G401.6 (cell line): ENCODE measurements around the gene GRID1.

Experiments used
- FAIRE-seq: peaks from 2 replicates; lab custom pipeline; 2012; peaks lifted over from hg19 to GRCh38; lab: Jason Lieb, UNC

Gene GRID1

DNA sequence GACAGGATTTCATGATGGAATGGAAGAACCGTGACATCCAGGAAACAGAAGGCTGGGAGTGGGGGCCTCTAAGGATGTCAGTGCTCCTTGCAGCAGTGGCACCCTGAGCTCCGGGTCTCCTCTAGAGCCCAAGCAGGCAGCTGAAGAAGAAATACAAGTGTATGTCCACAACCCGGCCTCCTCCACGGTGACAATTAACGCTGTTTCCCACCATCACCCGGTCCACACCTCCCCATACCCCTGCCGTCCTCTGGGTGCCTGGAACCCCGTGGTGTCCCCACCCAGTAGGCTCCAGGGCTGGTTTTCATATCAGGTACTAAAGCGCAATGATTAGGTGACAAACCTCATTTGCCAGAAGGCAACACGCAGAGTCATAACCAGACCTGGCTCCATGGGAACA, 30.3 kb downstream of the GRID1 start:
- FAIRE-seq, result no peak

DNA sequence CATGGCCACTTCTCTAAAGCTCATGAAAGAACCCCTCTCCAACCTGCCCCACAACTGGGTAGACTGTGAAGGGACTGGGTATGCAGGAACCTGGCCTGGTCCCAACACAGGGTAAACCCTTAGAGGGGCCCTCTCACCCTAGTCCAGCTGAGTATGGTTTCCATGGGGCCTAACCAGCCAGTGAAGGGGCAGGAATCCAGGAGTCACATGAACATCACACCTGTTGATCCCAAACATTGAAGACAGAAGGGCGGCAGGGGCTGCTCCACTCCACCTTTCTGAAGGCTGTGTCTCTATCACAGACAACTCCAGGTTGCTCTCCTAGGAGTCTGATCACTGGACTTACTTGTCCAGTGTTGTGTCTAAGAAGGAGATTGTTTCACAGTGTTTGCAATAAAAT, 30.8 kb downstream of the GRID1 start:
- no peak for FAIRE-seq

DNA sequence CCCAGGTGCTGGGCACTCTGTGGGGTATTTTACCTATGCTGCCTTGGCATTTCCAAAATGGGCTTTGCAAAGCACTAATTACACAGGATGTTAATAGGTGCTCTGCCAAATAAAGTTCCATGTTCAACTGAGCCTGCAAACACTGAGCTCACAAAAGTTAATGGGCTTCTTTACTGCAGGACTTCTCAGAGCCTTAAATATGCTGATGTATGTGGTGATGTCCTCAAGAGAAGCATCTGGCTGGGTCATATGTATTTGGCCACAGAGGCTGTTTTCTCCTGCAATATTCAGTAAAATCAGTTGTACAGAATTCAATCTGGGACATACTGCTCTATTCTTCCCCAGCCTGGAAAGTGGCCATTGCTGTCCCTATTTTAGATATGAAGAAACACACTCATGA, 31.3 kb downstream of the GRID1 start:
- no peak for FAIRE-seq

DNA sequence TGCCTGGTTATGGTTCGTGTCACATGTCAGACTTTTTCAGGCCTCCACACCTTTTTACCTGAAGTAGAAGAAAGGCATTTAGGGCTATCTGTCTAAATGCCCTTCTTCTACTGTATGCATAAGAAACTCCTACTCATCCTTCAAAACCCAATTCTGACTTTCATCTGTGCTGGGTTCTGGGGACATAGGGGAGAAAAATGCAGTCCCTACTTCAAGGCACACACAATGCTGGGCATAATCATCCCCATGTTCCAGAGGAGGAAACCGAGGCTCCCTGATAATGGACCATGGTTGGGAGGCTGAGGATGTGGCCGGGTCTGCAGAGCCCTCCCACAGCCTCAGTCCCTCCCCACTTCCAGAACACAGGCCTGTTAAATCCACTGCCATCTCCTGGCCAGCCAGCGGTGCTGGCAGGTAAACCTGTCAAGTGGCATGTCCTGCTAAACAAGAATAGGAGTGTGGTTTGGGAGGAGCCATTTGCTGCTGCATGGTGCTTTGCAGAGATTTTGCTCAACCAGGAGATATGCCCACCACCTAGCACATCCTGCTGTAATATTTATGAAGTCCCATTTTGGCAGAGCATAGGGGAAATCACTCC, 32.0 kb downstream of the GRID1 start:
- no peak for FAIRE-seq

DNA sequence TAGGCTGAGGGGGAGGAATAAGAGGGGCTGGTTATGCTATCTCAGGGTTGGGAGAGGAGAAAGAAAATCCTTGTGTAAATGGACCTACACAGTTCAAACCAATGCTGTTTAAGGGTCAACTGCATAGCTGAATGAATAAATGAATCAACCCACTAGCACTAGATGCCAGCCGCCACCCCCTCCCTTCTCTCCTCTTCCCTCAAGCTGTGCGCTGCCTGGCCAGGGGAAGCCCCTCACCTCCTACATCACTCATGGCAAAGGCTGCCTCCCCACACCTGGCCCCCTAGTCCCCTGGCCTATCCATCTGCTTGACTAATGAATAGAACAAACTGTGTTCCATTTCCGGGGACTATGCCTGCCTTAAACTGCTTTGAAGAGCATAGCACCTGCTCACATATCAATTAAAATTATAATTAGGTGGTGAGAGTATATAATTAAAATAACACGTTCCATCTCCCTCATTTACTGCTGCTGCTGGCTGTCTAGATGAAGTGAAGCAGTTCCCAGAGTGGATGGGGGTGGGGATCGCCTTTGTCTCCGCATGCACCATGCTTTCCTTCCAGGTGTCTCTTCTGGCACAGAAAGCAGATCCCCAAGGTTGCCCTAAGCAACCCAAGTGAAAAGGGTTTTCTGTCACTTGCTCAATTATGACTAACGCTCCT, 32.6 kb downstream of the GRID1 start:
- no peak for FAIRE-seq

DNA sequence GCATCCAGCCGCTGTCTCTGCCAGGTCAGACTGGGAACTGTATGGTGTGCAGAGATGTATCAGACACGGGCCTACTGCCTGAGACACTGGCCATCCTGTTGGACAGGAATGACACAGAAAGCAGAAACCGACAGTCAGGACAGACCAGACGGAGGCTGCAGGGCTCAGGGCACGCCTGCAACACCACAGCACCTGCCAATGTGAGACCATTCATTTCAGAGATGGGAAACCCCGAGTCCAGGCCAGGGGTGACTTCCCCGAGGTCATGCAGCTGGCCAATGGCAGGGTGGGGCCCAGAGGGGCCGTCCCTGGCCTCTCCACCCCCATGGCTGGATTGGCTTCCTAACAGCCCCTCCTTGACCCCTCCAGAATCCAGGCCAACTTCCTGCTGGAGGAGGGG, 34.7 kb downstream of the GRID1 start:
- FAIRE-seq, result no peak

DNA sequence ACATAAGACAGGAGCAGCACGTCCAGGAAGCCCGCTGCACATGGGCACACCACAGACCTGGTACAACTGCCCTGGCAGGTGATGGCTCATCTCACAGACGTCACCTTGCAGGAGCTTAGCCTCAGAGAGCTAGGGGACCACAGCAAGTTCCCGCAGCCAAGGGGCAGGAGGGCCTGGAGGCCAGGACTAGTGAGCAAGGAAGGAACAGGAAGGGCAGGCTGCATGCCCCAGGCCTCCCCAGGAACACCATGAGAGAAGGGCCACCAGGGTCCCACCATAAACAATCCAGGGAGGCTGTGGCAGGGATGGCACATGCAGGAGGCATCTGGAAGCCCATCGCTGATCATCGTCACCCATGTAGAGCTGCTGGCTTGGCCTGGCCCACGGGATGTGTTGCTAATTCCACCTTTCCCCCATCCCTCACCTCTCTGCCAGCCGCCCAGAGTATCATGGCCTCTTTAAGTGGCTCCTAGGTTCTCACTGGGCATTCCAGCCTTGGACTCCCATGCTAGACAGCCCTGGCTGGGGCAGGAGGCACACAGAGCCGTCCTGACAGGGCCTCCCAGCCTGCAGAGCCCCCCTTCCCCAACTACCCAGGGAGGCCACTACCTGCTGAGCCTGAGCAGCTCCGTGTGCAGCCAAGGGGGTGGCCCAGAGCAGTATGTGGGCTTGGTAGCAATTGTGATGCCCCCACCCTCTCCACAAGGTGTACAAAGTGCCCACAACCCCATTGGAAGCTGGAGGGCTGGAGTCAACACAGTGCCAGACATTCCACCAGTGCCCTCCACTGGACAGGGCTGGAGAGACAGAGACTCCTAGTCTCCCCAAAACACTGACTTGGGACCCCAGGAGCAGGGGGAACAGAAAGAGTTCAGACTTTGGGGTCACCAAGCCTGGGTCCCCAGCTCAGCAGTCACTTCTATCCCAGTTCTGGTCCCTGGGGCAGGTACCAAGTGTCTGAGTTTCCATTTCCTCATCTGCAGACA, 35.5 kb downstream of the GRID1 start:
- no peak for FAIRE-seq

DNA sequence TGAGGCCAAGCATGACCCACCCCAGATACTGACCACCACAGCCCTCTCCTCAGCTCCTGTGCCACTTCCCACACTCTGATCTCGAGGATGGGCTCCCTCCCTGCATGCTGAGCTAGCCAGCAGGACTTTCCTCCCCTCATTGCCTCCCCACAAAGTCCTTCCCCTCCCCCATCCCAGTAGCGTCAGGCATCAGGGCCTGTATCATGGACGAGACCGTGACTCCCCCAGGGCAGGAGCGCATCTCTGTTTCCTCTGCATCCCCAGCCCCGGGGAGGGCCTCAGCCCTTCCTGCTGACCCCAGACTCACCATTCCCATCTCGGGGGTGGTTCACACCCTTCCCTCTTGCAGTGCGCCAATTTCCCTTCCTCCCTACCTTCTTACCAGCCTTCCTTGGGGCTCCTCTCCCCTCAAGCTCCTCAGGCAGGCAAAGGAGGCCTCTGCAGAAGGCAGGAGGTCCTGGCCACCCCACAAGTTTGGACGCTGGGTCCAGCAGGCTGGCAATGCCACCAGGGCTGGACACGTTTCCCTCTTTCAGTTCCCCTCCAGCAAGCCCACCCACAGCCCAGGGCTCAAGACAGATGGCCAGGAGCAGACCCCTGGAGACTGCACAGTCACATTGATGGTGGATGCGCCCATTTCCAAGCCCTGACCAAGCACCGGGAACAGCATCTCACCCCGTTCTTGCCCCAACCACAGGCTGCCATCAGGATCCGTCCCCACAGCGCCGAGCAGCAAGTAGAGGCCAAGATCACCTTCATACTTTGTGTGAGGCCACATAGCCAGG, 36.5 kb downstream of the GRID1 start:
- FAIRE-seq, result no peak

DNA sequence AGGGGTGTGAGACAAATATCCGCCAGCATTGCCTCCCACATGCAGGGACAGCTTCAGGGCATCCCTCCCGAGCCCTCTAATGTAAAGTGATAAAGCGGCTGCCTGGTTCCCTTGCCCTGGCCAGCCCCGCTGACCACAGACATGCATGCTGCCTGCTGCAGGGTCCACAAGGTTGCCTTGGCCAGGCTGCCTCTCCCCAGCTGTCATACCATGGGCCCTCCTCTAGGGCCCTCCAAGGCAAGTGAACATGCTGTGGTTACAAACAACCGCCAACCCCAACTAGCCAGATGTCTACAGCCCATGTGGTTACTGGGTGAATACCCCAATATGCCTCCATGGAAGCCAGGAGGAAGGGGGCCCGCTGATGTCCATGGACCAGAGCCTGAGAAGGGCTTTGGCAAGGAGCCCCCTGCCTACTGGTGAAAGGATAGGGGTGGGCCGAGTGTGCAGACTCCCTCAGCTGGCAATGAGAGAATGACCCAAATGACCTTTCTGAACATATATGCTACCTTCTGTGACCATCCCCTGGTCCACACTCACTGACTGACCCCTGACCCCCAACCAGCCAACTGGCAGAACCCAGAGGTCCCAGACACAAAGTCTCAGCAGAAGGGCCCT, 37.4 kb downstream of the GRID1 start:
- FAIRE-seq, result no peak

DNA sequence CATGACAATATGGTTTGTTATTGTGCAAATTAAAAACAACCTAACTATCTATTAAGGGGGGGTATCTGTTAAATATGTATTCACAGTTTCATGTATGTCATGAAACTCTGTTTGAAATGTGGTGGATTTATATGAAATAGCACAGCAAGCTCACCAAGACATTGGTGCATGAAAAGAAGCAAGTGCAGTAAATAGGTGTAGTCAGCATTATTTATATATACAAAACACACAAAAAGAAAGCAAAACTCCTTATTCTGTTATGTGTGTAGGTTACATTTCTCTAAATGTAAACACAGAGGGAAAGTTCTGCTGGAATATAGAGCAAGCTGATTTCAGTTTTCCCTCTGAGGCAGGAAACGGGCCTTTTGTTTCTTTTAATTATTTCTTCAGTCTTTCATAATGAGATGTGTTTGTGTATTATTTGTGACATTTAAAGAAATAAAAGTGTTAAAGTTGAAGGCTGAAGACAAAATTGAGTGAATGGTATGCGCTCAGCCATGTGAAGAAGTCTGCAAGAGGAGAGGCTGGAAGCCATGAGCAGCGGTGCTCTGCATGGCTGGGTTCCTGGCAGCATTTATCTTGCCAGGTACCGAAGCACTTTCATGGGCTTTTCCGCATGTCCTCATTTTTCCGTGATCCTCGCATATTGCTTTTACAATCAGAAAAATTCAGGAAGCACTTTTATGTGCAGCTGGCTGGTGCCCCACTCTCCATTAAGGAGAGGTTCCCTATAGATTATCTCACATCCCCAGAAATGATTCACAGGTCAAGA, 38.5 kb downstream of the GRID1 start:
- no peak for FAIRE-seq

DNA sequence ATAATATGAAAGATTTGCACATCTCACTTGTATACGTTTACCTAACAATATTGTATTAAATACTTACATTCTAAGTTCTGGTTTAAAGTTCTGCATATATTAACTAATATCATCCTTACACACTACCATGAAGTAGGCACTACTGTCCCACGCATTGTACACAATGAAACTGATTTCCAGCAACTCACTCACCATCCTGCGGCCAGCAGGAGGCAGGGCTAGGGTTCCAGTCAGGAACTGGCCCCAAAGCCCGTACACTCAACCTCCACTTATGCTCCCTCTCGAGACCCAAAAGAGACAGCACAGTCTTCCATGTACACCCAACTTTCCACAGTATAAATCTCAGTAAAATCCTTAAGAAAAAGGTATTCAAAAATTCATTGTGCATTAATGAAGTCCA, 41.4 kb downstream of the GRID1 start:
- no peak for FAIRE-seq

DNA sequence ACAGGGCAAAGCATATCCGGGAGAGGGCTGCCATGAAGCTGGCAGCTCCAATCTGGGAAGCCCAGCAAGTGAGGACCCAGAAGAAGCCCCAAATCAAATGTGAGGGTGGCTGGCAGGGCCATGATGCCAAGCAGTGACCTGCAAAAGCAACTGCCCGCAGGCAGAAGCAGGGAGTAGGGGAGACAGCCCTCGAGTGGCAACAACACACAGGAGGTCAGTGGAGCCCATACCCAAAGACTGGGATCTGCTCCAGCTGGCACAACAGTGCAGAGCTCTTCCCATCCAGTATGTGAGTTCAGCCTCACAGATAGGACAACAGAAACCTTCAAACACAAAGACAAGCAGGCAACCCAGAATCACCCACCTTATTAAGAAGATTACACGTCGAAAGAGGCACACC, 45.0 kb downstream of the GRID1 start:
- FAIRE-seq, result no peak

DNA sequence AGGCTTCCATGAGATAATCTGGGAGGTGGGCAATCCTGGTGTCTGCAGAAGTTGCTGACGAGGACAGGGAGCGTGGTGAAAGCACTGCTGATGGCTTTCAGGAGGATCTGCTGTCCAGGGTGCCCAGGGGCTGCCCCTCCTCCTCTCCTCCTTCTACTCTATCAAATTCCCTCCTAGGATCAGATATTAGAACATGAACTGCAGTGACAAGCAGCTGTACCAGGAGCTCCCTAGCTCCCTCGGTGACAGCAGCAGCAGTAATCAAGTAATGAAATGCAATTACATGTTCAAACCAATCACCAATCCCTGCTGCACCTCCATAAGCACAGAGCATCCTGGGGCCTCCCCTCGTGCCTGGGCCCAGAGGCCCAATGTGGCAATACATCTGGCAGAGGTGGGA, 46.9 kb downstream of the GRID1 start:
- no peak for FAIRE-seq

DNA sequence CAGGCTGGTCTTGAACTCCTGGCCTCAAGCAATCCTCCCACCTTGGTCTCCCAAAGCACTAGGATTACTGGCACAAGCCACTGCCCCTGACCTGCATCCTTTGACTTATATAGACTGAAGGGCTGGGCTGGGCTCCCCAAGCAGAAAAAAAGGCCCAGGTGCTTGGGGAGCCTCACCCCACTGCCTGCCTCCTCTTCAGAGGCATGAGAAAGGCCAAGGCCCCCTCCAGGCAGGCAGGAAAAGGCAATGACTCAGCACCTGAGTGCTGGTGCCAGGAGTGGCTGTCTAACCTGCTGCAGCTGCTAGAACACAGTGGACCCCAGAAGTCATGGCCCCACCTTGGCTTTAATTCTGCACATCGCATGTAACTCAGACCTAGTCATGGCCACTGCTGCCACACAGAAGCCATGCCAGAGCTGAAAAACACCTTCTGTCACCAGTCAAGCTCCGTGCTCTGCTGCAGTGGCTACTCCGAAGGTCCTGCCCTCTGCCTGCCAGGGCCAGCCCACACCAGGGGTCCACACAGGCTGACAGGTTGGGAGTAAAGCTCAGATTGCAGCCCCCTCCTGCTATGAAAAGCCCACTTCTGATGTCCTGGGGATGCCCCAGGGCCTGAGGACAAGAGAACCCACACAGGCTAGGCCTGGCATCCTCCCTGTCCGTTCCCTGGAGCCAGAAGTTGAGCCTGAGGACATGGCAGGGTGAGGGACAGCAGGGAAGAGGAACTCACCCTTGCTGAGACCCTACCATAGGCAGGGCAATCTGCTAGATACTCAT, 48.5 kb downstream of the GRID1 start:
- no peak for FAIRE-seq

DNA sequence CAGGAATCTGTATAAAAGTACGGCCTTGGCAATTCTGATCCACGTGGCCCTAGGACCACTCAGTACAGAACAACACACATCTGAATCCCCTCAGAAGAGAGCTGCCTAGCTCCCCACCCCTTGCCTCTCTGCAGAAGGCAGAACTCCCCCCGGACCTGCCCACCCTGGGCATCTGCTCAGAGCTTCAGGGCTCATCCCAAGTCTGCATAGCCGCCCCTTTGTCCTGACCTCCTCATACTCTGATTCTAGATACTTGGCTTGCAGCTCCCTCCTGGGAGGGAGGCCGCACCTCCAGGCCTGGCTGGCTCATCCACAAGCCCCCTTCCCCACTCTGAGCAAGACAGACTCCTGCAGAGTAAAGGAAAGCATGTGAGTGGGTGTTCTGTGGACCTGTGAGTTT, 49.6 kb downstream of the GRID1 start:
- FAIRE-seq, result no peak

DNA sequence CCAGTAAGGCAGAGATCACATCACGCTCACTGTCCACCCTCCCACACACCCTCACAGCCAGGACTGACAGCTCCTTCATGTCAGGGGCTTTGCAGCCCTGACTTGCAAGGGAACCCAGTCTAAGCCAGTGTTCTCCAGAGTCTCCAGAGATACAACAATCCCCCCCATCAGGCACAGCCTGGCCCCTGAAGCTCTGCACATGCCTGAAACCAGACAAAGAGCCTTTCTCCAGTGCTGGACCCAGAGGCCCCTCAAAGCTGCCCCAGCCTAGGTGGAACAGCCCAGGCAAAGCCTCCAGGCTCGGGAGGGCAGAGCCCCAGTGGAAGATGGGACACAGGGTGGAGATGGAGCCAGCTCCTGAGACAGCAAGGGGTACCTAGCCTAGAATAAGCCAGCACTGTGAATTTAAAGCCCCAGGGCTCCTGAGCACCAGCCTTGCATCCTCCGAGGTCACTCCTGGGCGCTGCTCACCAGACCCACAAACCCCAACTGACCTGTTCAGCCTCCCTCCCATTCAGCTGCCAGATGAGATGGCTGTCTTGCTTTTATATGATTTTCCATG, 50.2 kb downstream of the GRID1 start:
- FAIRE-seq, result no peak

DNA sequence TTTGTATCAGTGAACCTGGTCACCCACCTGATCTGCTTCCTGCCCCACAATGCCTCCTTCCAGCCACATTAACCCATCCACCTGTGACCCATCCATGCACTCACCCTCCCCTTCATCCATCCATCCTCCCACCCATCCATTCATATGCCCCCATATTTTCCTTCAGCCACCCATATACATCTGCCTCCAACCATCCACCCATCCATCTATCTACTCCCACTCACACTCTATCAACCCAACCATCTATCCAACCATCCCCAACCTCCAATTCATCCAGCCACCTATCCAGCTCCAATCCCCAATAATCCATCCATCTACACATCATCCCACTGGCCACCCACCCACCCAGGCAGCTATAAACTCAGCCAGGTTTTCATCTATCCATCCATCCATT, 51.0 kb downstream of the GRID1 start:
- FAIRE-seq, result no peak

DNA sequence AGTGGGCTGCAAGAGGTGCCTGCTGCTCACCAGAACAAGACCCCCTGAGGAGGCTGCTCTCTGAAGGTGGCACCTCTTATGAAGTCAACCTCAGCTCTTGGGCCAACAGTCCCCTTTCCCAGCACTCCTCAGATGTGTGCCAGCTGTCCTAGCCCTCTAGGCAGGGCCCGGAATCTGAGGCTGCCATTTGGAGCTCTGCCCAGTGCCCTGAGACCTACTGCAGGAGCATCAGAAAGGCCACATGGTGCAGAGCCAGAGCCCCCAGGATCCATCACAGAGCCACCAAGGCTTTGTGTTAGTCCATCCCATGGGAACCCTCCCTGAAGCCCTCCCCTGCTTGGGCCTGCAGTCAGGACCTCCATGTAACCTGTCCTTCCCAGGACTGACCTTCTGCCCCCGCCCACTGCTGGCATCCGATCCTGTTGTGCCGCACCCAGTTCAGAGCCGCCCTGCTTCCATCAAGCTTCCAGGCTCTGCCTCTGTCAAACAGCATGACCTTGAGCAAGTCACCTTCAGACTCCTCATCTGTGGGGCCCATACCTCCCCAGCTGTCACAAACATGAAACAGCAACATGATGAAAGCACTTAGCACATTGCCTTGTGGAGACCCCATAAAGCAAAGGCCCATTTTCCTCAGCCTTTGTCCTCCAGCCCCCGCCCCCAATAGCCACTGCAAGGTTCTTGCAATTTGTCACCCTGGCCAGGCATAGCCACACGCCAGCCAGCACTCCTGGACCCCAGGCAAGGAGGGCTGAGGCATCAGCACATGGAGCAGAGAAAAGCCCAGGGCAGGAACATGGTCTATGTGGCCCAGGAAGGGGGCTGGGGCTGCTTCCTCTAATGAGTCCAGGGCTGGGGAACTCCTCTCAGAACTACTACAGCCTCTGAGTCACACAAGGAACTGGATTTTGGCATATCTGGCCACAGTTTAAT, 51.7 kb downstream of the GRID1 start:
- FAIRE-seq, result no peak

DNA sequence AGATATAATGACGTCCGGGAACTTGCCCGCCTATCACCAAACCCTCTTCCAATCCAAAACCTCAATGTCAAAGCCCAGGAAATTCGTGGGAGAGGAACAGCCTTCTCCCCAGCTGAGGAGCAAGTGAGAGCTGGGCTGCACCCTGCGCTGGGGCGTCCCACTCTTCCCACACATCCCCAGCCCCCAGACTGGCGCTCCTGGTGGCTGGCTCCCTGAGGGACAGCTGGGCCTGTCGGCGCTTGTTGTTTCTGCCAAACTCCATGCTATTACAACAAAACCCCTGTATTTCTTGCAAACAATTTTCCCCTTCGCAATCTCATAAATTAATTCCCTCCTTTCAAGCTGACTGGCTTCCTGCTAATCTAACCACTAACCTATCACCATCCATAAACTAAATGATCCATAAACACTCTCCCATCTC, 53.0 kb downstream of the GRID1 start:
- no peak for FAIRE-seq
